Epidermal melanocyte (primary cell): Measurements from ENCODE around the gene MEF2C.
"Not testable (repeated sequence)": the region's sequence is repeated elsewhere in the genome, so short reads cannot be mapped to it uniquely, and the experiment has no call there.

Experiments
- DNase-seq: peaks from one replicate; pipeline ENCODE4 v3.0.0; 2011; ENCODE audit warnings: low spot score; ENCODE audit not compliant: insufficient read length

MEF2C gene

DNA sequence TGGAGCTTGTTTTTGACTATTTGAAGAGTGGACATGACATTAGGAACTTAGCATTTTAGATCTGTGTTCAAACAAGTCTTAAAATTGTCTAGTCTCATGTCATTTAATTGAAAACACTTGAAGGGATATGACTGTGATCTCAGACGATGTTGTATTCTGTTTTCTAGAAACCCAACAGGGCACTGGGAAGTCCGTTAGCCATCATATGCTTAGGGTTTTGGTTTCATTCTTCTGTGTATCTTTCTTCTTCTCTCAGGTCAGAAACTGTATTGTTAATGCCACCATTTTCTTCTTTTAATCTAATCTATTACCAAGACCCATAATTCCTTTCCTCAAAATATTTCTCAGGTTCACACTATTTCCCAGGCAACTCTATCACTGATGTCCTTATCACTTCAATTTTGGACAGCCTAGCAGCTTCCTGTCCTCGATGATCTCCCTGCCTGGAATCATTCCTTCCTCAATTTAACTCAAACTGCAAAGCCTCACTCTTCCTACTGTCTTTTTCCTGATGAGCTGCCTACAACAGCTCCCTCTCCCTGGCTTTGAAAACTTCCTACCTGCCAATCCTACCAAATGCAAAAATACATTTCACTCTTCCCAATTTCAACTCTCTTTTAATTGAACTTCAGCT lies 77.7 kb downstream of the MEF2C start:
- no peak for DNase-seq

DNA sequence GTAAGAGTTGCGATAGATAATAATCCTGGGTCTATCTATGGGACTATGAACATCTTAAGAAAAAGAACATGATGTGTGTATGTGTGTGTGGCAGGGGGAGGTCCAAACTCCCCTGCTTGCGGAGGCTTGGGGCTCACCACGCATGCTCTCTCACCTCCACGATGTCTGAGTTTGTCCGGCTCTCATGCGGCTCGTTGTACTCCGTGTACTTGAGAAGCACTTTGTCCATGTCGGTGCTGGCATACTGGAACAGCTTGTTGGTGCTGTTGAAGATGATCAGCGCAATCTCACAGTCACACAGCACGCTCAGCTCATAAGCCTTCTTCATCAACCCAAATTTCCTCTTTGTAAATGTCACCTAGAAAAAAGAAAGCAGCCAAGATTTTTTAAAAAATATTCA lies 78.5 kb downstream of the MEF2C start:
- DNase-seq = no peak

DNA sequence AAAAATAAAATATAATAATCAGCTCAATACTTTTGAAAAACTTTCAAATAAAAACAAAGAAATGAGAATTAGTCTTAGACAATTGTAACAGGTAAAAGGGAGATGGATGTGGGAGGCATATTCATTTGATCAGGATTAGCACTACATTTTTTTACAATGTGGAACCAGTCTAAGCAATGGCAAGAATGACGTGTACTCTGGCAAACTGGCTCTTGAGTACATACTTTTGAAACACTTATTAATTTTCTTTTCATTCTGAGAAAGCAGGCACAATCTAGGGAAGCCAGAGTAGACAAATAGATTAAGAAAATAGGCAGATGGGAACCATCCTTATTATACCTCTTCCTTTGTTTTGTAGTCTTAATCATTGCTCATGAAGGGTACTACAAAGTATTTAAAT lies 79.7 kb downstream of the MEF2C start:
- DNase-seq = no peak

DNA sequence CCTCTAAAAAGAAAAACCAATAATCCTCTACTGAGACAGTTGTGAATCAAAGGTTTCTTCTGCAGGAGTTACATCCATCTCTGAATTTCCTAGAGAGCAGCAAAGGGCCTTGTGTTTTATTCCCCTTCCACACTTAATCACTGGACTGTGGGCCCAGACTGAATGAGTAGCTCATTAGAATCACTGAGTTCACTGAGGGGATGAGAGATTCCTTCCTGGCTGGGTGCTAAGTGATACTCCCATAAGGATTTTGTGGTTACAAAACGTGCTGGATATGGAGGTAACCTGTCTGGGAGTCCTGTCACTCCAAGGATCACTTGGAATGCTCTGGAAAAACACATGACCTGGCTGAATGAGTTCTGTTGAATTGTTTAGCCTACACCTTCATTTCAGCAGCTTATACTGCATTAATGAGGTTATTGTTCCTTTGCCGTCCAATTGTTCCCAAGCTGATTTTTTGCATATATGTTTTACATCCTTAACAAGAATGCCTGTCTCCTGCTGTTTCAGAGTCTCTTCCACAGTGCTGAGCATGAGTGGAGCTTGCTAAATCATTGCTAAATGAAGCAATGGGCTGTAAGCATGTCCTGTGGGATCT lies 82.9 kb downstream of the MEF2C start:
- DNase-seq = no peak

DNA sequence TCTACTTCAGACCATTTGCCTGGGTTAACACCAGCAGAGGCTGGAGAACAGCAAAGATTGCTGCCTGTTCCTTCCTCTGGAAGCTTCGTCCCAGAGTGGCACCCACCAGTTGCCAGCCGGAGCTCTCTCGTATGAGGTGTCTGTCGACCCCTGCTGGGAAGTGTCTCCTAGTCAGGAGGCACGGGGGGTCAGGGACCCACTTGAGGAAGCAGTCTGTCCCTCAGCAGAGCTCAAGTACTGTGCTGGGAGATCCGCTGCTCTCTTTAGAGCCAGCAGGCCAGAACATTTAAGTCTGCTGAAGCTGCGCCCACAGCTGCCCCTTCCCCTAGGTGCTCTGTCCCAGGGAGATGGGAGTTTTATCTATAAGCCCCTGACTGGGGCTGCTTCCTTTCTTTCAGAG lies 84.1 kb downstream of the MEF2C start:
- not testable (repeated sequence) for DNase-seq

DNA sequence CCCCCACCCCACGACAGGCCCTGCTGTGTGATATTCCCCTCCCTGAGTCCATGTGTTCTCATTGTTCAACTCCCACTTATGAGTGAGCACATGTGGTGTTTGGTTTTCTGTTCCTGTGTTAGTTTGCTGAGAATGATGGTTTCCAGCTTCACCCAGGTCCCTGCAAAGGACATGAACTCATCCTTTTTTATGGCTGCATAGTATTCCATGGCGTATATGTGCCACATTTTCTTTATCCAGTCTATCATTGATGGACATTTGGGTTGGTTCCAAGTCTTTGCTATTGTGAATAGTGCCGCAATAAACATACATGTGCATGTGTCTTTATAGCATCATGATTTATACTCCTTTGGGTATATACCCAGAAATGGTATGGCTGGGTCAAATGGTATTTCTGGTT lies 89.2 kb downstream of the MEF2C start:
- DNase-seq = not testable (repeated sequence)

DNA sequence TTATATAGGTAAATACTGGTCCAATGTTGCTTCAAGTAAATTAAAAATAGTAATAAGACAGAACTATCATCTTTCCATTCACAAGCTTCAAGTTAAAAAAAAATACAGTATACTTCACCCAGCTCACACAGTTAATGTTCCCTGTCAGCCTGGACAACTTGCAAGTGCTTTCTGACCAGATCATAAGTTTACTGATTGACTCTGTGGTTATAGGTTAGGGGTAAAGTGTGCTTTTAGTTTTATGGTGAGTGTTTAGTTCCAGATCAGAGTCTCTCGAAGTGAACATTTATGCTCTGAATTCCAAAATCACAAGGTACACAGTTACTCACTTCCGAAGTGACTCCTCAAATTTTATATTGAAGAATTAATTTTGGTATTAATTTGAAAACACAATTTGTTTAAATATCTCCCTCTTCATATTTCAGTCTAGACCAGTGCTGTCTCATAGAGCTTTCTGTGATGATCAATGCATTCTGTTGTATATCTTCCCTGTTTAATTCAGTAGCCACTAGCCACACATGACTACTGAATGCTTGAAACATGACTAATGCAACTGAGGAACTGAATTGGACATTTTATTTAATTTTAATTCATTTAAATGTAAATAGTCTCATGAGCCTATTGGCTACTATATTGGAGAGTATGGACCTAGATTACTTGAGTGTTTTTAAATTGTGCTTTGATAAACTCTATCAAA lies 90.7 kb downstream of the MEF2C start:
- no peak for DNase-seq

DNA sequence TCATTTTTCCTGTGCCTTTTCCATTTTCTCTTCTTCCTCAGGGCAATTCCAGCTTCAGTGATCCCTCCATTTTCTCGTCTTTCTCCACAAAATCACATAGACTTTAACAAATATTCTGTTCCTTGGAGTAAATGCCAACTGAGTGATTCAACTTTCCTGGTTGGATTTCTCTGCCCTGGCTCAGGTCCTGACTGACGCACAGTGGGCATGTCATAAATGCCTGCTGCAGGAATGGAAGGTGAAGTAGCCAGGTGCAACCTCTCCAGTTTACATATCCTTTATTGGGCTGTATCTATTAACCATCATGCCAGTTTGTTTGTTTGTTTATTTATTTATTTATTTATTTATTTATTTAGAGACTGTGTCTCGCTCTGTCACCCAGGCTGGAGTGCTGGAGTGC lies 95.1 kb downstream of the MEF2C start:
- DNase-seq = no peak

DNA sequence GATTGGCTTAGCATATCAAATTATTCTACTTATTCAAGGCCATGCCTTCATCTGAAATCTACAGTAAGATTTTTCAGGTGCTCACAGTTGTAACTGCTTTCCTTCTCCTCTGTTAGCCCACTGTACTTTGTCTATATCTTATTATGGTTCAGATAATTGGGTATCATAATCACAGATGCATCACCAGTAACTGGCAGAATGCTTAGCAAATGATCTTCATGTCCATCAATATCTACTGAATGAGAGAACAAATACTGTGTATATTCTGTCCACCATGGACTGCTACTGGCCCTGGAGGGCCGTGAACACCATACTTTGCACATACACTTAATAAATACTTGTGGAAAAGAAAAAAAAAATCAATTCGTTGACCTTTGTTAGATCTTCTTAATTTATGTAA lies 96.2 kb downstream of the MEF2C start:
- no peak for DNase-seq

DNA sequence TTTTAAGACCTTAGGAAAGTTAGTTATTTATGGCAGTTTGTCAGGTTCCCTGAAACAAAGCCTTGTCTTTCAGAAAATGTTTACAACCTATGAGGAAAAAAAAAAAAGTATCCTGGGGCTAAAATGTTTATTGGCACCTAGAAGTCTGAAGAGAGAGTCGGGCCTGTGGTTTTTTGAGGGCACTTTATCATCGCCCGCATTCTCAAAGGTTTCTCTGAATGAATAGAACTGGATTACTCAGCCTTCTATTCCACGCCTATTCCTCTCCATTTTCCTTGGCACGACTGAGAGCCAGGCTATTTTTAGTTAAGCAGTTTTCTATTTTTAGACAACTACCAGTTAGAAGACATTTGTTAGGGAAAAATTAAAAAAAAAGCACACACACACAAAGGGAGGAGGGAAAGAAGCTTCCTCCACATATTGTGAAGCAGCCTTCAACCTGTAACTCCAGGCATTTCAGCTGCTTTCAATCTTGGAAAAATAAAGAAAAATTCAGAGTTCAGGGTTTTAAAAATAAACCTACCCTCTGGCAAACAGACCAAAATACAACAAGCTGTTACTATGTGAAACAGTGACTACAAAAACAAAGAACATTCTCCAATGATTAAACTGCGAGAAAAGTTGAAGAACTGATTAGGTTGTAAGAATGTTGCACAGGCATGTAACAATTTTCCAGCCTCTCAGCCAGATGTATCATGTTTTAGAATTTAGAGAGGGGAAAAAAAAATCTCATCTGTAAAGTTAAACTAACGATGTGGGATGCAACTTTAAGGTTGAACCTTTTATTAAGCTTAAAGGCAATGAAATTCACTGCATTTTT lies 97.0 kb downstream of the MEF2C start:
- DNase-seq = no peak

DNA sequence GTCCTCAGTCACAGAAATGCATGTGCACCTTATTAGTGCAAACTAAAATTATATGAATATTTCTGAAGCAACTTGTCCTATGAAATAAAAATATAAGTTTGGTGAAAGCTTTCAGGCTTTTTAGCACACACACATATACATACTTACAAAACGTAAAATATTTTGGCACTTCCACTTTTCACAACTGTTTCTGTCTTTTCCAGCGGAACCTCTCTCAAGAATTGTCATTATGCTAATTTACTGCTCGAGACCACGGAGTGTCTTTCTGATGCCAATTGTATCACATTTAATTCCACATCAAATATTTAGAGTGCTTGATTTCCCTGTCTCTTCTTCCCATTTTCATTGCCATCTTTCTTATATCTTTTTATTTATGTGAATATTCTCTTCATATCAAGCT lies 100.4 kb downstream of the MEF2C start:
- DNase-seq = no peak

DNA sequence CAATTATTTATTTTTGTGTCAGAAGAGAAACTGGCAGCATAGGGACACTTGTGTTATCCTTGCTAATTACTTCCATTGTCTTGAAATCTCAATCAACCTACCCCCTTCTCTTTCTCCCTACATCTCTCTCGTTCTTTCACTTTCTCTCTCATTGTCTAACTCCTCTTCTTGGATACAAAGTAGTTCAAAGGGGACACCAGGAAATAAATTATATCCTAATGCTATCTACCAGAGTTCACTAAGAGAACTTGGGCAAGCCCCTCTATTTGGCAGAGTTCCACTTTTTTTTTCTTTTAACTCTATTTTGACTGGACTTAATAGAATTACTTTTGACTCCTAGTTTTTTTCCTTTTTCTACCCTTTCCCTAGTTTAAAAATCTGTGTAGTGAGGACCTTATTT lies 102.2 kb downstream of the MEF2C start:
- no peak for DNase-seq

DNA sequence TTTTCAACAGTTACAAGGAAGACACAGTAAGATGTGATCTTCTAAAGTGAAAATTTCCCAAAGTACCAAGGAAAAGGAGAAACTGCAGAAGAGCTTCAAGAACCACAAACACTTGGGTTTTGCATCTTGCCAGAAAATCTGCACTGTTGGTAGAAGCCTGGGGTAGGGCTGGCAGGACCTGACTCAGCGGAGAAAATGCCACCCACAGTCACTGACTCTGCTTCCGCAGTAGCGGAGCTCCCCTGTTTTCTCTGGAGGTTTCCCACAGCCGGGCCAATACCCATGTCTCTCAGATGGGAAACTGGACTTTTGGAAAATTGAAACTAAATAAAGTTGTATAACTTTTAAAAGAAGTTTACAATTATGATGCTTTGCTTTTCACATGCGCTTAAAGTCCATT lies 104.2 kb downstream of the MEF2C start:
- no peak for DNase-seq

DNA sequence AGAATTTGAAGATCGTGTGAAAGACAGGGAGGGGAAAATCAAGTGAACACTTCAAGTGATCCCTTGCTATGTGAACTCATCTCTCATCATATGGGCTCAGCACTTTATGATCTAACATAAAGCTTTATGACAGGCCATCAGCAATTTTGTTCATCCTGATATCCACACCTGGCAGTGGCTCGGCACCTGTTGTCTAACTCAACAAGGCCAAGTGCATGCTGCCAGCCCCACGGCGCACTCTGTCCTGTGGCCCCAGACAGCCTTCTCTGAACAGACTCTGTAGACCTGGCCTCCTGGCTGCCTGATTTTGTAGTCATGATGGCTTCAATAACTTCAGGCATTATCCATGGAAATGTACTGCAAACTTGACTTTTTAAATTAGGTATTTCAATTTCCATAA lies 106.3 kb downstream of the MEF2C start:
- no peak for DNase-seq

DNA sequence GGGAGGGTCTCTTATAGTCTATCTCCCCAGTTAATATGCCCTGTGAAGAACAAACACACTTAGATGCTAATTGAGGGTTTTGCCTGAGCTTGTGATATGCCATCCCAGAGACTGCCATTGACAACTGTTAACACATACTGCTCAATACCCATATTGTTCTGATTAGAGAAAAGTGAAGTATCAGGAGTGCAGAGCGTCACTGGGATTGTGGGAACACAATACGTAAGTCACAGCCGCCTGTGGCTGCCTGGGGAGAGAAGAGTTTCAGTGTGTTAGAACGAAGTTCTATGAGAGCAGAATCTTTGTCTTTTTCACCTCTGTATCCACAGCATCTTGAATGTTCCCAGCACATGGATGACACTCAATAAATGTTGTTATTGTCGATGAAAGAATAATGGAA lies 110.2 kb downstream of the MEF2C start:
- no peak for DNase-seq

DNA sequence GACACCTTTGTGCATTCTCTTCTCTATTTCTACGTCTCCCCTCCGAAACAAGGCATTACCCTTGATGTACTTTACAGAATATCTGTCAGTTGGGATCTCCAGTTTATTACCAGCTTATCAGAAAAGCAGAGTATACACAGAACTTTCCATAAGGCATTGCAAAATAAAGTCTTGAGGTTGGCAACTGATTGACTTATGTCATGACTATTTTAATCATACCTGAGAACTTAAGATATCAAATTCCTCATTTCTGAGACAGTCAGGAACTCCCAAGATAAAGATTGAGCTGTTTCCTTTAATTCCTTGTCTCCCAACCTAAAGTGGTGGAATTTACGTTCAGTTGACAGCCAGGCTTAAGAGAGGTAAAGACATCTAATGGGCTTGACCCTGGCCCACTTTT lies 110.9 kb downstream of the MEF2C start:
- no peak for DNase-seq

DNA sequence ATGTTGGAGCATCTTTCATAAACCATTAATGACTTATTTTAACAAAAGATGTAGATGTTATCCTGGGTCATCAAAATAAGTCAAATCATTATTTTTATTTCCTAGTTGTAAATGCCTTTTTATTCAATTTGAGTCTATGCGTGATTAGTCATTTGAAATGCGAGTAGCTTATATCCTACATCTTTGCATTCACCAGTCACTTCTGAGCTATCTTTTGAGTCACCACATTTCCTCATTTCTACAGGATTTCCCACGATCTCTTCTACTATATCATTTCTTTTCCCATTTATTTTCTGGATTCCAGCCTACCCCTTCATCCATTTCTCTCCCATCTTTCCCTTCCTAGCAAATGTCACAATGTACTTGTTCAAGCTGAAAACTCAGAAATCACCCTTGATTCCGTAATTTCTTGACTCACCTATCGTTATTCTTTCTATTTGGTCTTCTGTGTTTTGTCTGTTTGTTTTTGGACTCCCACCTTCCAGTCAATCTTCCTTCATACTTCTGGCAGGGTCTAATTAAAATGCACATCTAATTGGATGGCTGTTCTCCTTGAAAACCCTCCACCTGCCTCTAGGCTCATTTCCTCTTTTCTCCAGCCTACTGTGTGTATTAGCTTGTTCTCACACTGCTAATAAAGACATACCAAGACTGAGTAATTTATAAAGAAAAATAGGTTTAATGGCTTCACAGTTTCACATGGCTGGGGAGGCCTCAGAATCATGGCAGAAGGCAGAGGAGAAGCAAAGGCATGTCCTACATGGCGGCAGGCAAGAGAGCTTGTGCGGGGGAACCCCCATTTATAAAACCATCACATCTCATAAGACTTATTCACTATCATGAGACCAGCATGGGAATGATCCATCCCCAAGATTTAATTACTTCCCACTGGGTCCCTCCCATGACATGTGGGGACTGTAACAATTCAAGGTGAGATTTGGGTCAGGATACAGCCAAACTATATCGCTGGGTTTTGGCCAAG lies 112.4 kb downstream of the MEF2C start:
- DNase-seq = no peak

DNA sequence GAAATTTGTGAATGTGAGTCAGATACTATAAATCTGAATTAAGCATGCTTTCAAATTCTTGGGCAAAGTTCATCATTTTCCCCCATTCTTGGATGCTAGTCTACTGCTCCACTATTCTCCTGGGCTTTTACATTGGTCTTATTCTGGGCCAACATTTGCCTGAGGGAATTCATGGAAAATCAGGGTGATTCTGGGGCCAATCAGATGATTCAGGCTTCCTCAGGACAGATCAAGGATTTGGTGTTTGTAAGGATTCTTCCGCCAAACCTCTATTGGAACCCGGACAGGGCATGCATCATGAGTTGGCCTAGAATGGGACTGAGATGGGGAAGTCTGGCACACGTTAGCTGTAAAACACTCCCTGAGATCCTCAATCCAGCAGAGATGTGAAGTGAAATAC lies 113.8 kb downstream of the MEF2C start:
- no peak for DNase-seq

DNA sequence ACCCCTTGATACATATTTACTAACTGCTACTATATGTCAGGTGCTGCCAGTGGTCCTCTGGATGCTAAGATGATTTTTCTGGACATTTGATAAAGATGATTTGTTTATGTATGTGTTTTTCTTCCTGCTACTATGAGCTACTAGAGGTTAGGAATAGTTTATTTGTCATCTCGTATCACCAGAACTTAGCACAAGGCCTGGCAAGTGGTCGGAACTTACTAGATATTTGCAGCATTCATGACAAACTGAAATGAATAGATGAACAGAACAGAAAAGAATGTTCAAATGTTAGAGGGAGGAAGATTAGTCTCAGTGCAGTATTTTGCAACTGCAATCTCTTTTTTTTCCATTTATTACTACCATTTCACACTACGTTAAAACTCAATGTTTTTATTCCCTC lies 114.6 kb downstream of the MEF2C start:
- DNase-seq = no peak

DNA sequence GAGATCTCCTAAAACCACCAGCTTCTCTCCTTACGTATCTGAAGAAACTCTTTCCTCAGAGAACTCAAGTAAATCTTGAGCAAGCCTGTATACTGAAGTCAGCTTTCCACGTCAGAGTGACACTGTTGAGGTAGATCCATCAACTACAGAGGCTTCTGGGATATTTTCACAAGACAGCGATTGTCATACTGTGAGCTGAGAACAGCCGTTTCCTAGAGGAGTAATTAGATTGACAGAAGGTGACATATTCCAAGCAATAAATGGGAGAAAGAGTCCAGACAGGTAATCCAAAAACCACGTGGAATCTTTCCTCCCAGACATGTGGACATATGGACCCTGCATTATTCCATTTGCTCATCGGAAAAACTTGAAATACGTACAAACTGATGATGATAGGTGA lies 117.2 kb downstream of the MEF2C start:
- DNase-seq = no peak

DNA sequence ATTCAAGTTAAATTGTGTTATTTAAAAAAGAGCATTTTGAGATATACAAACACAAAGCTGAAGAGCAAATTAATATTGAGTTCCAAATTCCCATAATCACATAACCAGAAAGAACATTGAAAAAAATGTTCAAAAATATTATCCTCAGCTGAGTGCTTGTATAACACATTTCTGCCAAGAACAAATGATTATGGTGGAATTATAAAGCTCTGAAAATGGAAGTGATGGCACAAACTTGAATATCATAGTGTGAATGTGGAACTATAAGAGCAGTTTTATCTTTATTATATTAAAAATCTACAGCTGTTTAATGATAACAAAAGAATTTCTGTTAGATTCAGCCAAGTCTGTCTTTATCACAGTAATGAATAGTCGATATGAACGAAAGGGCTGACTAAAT lies 117.8 kb downstream of the MEF2C start:
- no peak for DNase-seq
